HCT116 (cell line): ENCODE data around the gene KDM1B. TPM values are rescaled to one million over a fixed set of nuclear protein-coding genes. Genes with fewer than 3 reads are reported as not detected.

Experiments
- ATAC-seq: fragments of 200-7000 bp; cut with Tn5 transposase; 2 replicates; pipeline ENCODE4 v1.9.1; 2020; ENCODE audit warnings: mild to moderate bottlenecking, moderate library complexity
- BruUV-seq: library from RNA; stranded (reverse); fragments of 400-500 nt; replicated peaks from 2 replicates; lab custom pipeline; 2021; lab: Mats Ljungman, UMichigan
- CTCF ChIA-PET: fragments of 300-600 bp; sonication (Branson Sonifier 250); formaldehyde crosslinking; loops from one replicate; lab custom pipeline; 2021; ENCODE audit warnings: antibody characterized with exemption; lab: Charles Lee
- POLR2A ChIA-PET: fragments of 300-600, 350-600 bp; sonication (Branson Sonifier 250); formaldehyde crosslinking; loops from one replicate; lab custom pipeline; 2021; ENCODE audit warnings: antibody characterized with exemption; lab: Charles Lee
- RAD21 ChIA-PET, 2 experiments: fragments of 300-600 bp; sonication (Branson Sonifier 250); formaldehyde crosslinking; loops; one replicate each; lab custom pipeline; 2023; ENCODE audit warnings: low total read pairs in 2 of 2; ENCODE audit not compliant: uncharacterized antibody in 2 of 2, unreplicated experiment in 2 of 2, low non-redundant PET in 1 of 2; lab: Charles Lee
- DNase-seq: peaks from one replicate; pipeline ENCODE4 v3.0.0-alpha.2; 2010; ENCODE audit warnings: low read depth, low spot score
- H2AFZ ChIP-seq: fragments of 200-600 bp; shearing (Covaris generic), sonication (generic); 2 replicates; pipeline ENCODE4 v1.6.1; 2017; ENCODE audit warnings: low read depth, mixed run types, mixed read lengths, antibody characterized with exemption, low read length; ENCODE audit not compliant: poor library complexity, severe bottlenecking
- H3K27ac ChIP-seq: 2 replicates; pipeline ENCODE4 v1.5.1; 2012; ENCODE audit warnings: low read depth, low read length
- H3K27me3 ChIP-seq: fragments of 200-600 bp; sonication (generic); 2 replicates; pipeline ENCODE4 v1.6.1; 2016; ENCODE audit warnings: mixed run types, low read length, mixed read lengths; ENCODE audit not compliant: insufficient read depth
- H3K36me3 ChIP-seq, 2 experiments: fragments of 200-500 bp in 1 of 2; fragments of 200-600 bp in 1 of 2; sonication (Bioruptor generic) in 1 of 2; sonication (generic) in 1 of 2; 2 replicates each; pipeline versions ENCODE4 v1.5.1 to v1.6.1; 2014 to 2016; ENCODE audit warnings: low read length in 2 of 2, inconsistent platforms in 1 of 2, mixed read lengths in 1 of 2, mixed run types in 1 of 2; ENCODE audit not compliant: insufficient read depth in 2 of 2, control insufficient read depth in 1 of 2
- H3K4me1 ChIP-seq, 2 experiments: fragments of 200-600 bp in 1 of 2; sonication (generic) in 1 of 2; 2 replicates each; pipeline versions ENCODE4 v1.5.1 to v1.6.1; 2012 to 2017; ENCODE audit warnings: low read length in 2 of 2, inconsistent platforms in 1 of 2, mild to moderate bottlenecking in 1 of 2, mixed read lengths in 1 of 2, mixed run types in 1 of 2, moderate library complexity in 1 of 2; ENCODE audit not compliant: insufficient read depth in 2 of 2, control insufficient read depth in 1 of 2
- H3K4me2 ChIP-seq: fragments of 200-600 bp; sonication (generic); 2 replicates; pipeline ENCODE4 v1.6.1; 2017; ENCODE audit warnings: mixed run types, low read length, mixed read lengths
- H3K4me3 ChIP-seq, 2 experiments: fragments of 200-600 bp in 1 of 2; sonication (generic) in 1 of 2; replicated peaks in 1 of 2; 2 replicates each; pipeline ENCODE4 v1.5.1; 2011 to 2016; ENCODE audit warnings: low read length in 2 of 2, control low read depth in 1 of 2, low read depth in 1 of 2, mild to moderate bottlenecking in 1 of 2, mixed read lengths in 1 of 2, mixed run types in 1 of 2
- H3K79me2 ChIP-seq: fragments of 200-600 bp; sonication (generic); 2 replicates; pipeline ENCODE4 v1.6.1; 2017; ENCODE audit warnings: mild to moderate bottlenecking, mixed run types, low read length, moderate library complexity, mixed read lengths; ENCODE audit not compliant: insufficient read depth
- H3K9ac ChIP-seq: fragments of 200-600 bp; sonication (generic); 2 replicates; pipeline ENCODE4 v1.6.1; 2016; ENCODE audit warnings: low read length, mixed read lengths
- H3K9me2 ChIP-seq: fragments of 200-600 bp; sonication (generic), shearing (Covaris generic); 2 replicates; pipeline ENCODE4 v1.6.1; 2017; ENCODE audit warnings: mixed run types, mild to moderate bottlenecking, moderate library complexity; ENCODE audit not compliant: insufficient read depth
- H3K9me3 ChIP-seq, 2 experiments: fragments of 200-500 bp in 1 of 2; fragments of 200-600 bp in 1 of 2; sonication (Bioruptor generic) in 1 of 2; sonication (generic) in 1 of 2; 2 replicates each; pipeline ENCODE4 v1.6.1; 2014 to 2017; ENCODE audit warnings: low read length in 2 of 2, mixed read lengths in 2 of 2, inconsistent platforms in 1 of 2, low read depth in 1 of 2, mild to moderate bottlenecking in 1 of 2, mixed run types in 1 of 2, moderate library complexity in 1 of 2; ENCODE audit not compliant: control insufficient read depth in 1 of 2, insufficient read depth in 1 of 2
- H4K20me1 ChIP-seq: fragments of 200-600 bp; sonication (generic), shearing (Covaris generic); 2 replicates; pipeline ENCODE4 v1.6.1; 2017; ENCODE audit warnings: mixed run types, mild to moderate bottlenecking, moderate library complexity; ENCODE audit not compliant: insufficient read depth
- ATF3 ChIP-seq: IDR thresholded peaks from 2 replicates; pipeline ENCODE4 v1.6.1; 2012
- CBX3 ChIP-seq: IDR thresholded peaks from 2 replicates; pipeline ENCODE4 v1.6.1; 2012; ENCODE audit warnings: low read depth
- CEBPB ChIP-seq: IDR thresholded peaks from 2 replicates; pipeline ENCODE4 v1.6.1; 2012; ENCODE audit warnings: low read depth
- ELF1 ChIP-seq: IDR thresholded peaks from 2 replicates; pipeline ENCODE4 v1.6.1; 2012; ENCODE audit warnings: low read depth, borderline replicate concordance
- EZH2phosphoT487 ChIP-seq: fragments of 200-600 bp; IDR thresholded peaks from 2 replicates; pipeline ENCODE4 v1.6.1; 2018; ENCODE audit warnings: antibody characterized with exemption, borderline replicate concordance
- FOSL1 ChIP-seq: IDR thresholded peaks from 2 replicates; pipeline ENCODE4 v1.6.1; 2012; ENCODE audit warnings: low read depth
- MAX ChIP-seq: IDR thresholded peaks from 2 replicates; pipeline ENCODE4 v1.6.1; 2012
- POLR2A ChIP-seq: IDR thresholded peaks from 2 replicates; pipeline ENCODE4 v1.7.0; 2011; ENCODE audit warnings: borderline replicate concordance; ENCODE audit not compliant: insufficient read depth, insufficient read length; ENCODE audit errors: extremely low read depth
- POLR2AphosphoS5 ChIP-seq: IDR thresholded peaks from 2 replicates; pipeline ENCODE4 v1.6.1; 2011; ENCODE audit warnings: mild to moderate bottlenecking, low read depth, low read length, moderate library complexity
- SIN3A ChIP-seq: IDR thresholded peaks from 2 replicates; pipeline ENCODE4 v1.6.1; 2012; ENCODE audit warnings: low read depth
- SP1 ChIP-seq: IDR thresholded peaks from 2 replicates; pipeline ENCODE4 v1.6.1; 2012; ENCODE audit warnings: low read depth
- SRF ChIP-seq: IDR thresholded peaks from 2 replicates; pipeline ENCODE4 v1.6.1; 2012; ENCODE audit warnings: low read depth
- TCF7L2 ChIP-seq: IDR thresholded peaks from 2 replicates; pipeline ENCODE4 v1.7.0; 2011; ENCODE audit warnings: borderline replicate concordance, inconsistent platforms; ENCODE audit not compliant: insufficient read depth, insufficient read length; ENCODE audit errors: extremely low read depth
- YY1 ChIP-seq: IDR thresholded peaks from 2 replicates; pipeline ENCODE4 v1.6.1; 2011; ENCODE audit warnings: low read length, low read depth, moderate library complexity, mild to moderate bottlenecking; ENCODE audit not compliant: insufficient replicate concordance; ENCODE audit errors: extremely low read depth
- ZFX ChIP-seq: fragments of 450-650 bp; IDR thresholded peaks from 2 replicates; pipeline ENCODE4 v1.6.1; 2017
- ZNF274 ChIP-seq: fragments of 200-500 bp; sonication (Bioruptor generic); IDR thresholded peaks from 2 replicates; pipeline ENCODE4 v1.6.1; 2014; ENCODE audit warnings: mild to moderate bottlenecking, low read depth, low read length, inconsistent platforms
- intact Hi-C: fragments of 100-400 bp; cut with micrococcal nuclease; formaldehyde crosslinking; loops from 2 replicates; pipeline ENCODE4 v1.10.0; 2022
- total RNA-seq: library from RNA; stranded (reverse); gene quantifications from one replicate; pipeline ENCODE4 v1.2.1, GENCODE V29; 2021; ENCODE audit not compliant: unreplicated experiment
- TF ChIP-seq, protein P1 (sequence below): IDR thresholded peaks from 2 replicates; pipeline ENCODE4 v1.6.1; 2012; ENCODE audit warnings: low read depth
- TF ChIP-seq, protein P2 (sequence below), 3 experiments: fragments of 200-600 bp in 1 of 3; sonication (generic) in 1 of 3; IDR thresholded peaks in 2 of 3; conservative IDR thresholded peaks in 1 of 3; 2 replicates each; pipeline ENCODE4 v1.5.1; 2012 to 2017; ENCODE audit warnings: low read depth in 2 of 3, low read length in 2 of 3, antibody characterized with exemption in 1 of 3, borderline replicate concordance in 1 of 3, control low read depth in 1 of 3, mild to moderate bottlenecking in 1 of 3, mixed read lengths in 1 of 3, mixed run types in 1 of 3, moderate library complexity in 1 of 3; ENCODE audit not compliant: insufficient read depth in 1 of 3
- TF ChIP-seq, protein P3 (sequence below): IDR thresholded peaks from 2 replicates; pipeline ENCODE4 v1.6.1; 2011; ENCODE audit warnings: mild to moderate bottlenecking, low read length, moderate library complexity; ENCODE audit not compliant: insufficient replicate concordance; ENCODE audit errors: extremely low read depth

Gene KDM1B
- total RNA-seq, 1 experiment from 2014 or later = 24.5 TPM

DNA sequence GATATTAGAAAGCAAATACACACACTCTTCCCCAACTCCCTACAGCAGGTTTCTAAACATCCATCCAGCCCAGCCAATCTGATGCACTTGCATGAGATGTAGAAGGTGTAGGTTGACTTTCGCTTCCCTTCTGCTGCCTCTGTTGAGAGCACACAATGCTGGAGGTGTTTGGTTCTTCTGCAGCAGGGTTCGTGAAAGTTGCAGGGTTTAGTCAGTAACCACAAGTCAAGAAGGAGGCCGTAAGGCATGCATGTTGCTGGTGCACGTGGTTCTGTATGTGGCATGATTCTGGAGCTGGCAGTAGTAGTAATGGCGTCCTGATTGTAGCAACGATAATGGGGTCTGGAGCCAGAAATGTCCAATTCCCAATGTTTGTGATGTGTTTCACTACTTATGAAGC lies 56.1 kb downstream of the KDM1B start:
- DNase-seq (no peak), ATAC-seq (no peak)
- Histone ChIP-seq H2AFZ (no peak overlapping the region), H3K9me2 (no peaks in the 10 kb centered on the region), H3K27ac (no peak overlapping the region), H3K9ac (no peak overlapping the region), H3K4me2 (no peak overlapping the region), H3K9me3 (no peaks in the 10 kb centered on the region), H3K36me3 (no peaks in the 10 kb centered on the region), H3K4me3 (no peak overlapping the region), H3K4me1 (no peaks in the 10 kb centered on the region), H4K20me1 (no peaks in the 10 kb centered on the region), H3K27me3 (no peaks in the 10 kb centered on the region), H3K79me2 (no peaks in the 10 kb centered on the region)
- BruUV-seq = no TSS peak
- intact Hi-C loops = no loop called here
- TF ChIP-seq, protein P1, sequence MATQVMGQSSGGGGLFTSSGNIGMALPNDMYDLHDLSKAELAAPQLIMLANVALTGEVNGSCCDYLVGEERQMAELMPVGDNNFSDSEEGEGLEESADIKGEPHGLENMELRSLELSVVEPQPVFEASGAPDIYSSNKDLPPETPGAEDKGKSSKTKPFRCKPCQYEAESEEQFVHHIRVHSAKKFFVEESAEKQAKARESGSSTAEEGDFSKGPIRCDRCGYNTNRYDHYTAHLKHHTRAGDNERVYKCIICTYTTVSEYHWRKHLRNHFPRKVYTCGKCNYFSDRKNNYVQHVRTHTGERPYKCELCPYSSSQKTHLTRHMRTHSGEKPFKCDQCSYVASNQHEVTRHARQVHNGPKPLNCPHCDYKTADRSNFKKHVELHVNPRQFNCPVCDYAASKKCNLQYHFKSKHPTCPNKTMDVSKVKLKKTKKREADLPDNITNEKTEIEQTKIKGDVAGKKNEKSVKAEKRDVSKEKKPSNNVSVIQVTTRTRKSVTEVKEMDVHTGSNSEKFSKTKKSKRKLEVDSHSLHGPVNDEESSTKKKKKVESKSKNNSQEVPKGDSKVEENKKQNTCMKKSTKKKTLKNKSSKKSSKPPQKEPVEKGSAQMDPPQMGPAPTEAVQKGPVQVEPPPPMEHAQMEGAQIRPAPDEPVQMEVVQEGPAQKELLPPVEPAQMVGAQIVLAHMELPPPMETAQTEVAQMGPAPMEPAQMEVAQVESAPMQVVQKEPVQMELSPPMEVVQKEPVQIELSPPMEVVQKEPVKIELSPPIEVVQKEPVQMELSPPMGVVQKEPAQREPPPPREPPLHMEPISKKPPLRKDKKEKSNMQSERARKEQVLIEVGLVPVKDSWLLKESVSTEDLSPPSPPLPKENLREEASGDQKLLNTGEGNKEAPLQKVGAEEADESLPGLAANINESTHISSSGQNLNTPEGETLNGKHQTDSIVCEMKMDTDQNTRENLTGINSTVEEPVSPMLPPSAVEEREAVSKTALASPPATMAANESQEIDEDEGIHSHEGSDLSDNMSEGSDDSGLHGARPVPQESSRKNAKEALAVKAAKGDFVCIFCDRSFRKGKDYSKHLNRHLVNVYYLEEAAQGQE = no peak
- no peak for TF ChIP-seq ZNF274
- no peak for TF ChIP-seq ATF3
- TF ChIP-seq EZH2phosphoT487 = no peak
- no peak for TF ChIP-seq CBX3
- no peak for TF ChIP-seq YY1
- TF ChIP-seq POLR2A = no peak
- TF ChIP-seq ELF1 = no peak
- no peak for TF ChIP-seq SP1
- TF ChIP-seq TCF7L2 = no peak
- no peak for TF ChIP-seq FOSL1
- no peak for TF ChIP-seq POLR2AphosphoS5
- TF ChIP-seq SRF = no peak
- TF ChIP-seq SIN3A = no peak
- no peak for TF ChIP-seq ZFX
- TF ChIP-seq, protein P2, sequence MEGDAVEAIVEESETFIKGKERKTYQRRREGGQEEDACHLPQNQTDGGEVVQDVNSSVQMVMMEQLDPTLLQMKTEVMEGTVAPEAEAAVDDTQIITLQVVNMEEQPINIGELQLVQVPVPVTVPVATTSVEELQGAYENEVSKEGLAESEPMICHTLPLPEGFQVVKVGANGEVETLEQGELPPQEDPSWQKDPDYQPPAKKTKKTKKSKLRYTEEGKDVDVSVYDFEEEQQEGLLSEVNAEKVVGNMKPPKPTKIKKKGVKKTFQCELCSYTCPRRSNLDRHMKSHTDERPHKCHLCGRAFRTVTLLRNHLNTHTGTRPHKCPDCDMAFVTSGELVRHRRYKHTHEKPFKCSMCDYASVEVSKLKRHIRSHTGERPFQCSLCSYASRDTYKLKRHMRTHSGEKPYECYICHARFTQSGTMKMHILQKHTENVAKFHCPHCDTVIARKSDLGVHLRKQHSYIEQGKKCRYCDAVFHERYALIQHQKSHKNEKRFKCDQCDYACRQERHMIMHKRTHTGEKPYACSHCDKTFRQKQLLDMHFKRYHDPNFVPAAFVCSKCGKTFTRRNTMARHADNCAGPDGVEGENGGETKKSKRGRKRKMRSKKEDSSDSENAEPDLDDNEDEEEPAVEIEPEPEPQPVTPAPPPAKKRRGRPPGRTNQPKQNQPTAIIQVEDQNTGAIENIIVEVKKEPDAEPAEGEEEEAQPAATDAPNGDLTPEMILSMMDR (IDR thresholded peaks at IDR 0.05 in 2 of 3, conservative IDR thresholded peaks at IDR 0.05 in 1 of 3; ENCODE audit: borderline replicate concordance in 1 of 3, insufficient read depth in 1 of 3, low read depth in 2 of 3, low read length in 2 of 3) = no peak
- no peak for TF ChIP-seq CEBPB
- no peak for TF ChIP-seq MAX
- TF ChIP-seq, protein P3, sequence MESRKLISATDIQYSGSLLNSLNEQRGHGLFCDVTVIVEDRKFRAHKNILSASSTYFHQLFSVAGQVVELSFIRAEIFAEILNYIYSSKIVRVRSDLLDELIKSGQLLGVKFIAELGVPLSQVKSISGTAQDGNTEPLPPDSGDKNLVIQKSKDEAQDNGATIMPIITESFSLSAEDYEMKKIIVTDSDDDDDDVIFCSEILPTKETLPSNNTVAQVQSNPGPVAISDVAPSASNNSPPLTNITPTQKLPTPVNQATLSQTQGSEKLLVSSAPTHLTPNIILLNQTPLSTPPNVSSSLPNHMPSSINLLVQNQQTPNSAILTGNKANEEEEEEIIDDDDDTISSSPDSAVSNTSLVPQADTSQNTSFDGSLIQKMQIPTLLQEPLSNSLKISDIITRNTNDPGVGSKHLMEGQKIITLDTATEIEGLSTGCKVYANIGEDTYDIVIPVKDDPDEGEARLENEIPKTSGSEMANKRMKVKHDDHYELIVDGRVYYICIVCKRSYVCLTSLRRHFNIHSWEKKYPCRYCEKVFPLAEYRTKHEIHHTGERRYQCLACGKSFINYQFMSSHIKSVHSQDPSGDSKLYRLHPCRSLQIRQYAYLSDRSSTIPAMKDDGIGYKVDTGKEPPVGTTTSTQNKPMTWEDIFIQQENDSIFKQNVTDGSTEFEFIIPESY = no peak
- ChIA-PET RAD21 (no interaction called here), POLR2A (no interaction called here), CTCF (no interaction called here)
